Effector CD8-positive, alpha-beta T cell (primary cell): ENCODE results near the gene MIER2.
"Not testable (repeated sequence)": the region's sequence is repeated elsewhere in the genome, so short reads cannot be mapped to it uniquely, and the experiment has no call there.

Experiments used
- DNase-seq: peaks from one replicate; lab custom pipeline; 2025; lab: John Stamatoyannopoulos, UW

Gene MIER2

GRCh38 chr19:283395-283794 lies 61.2 kb downstream of the MIER2 start:
- DNase-seq, result no peak

GRCh38 chr19:282501-282900 lies 62.1 kb downstream of the MIER2 start:
- no peak for DNase-seq

- no peak for DNase-seq
These were observed 62.6 kb downstream of the MIER2 start for GRCh38 chr19:281992-282391.

GRCh38 chr19:281156-281853 lies 63.3 kb downstream of the MIER2 start:
- no peak for DNase-seq

GRCh38 chr19:280541-281009 lies 64.0 kb downstream of the MIER2 start:
- no peak for DNase-seq

- no peak for DNase-seq
These were observed 64.9 kb downstream of the MIER2 start for GRCh38 chr19:279656-280055.

- DNase-seq, result no peak
These were observed 65.4 kb downstream of the MIER2 start for GRCh38 chr19:279231-279630.

- DNase-seq, result no peak
These were observed 66.9 kb downstream of the MIER2 start for GRCh38 chr19:277581-278165.

GRCh38 chr19:277131-277530 lies 67.5 kb downstream of the MIER2 start:
- no peak for DNase-seq

- no peak for DNase-seq
These were observed 68.5 kb downstream of the MIER2 start for GRCh38 chr19:275958-276646.

GRCh38 chr19:275000-275399 lies 69.6 kb downstream of the MIER2 start:
- DNase-seq, result no peak

- DNase-seq, result no peak
These were observed 71.2 kb downstream of the MIER2 start for GRCh38 chr19:273393-273792.

- DNase-seq, result no peak
These were observed 72.7 kb downstream of the MIER2 start for GRCh38 chr19:271856-272255.

GRCh38 chr19:270766-271318 lies 73.8 kb downstream of the MIER2 start:
- DNase-seq, result not testable (repeated sequence)

- no peak for DNase-seq
These were observed 75.4 kb downstream of the MIER2 start for GRCh38 chr19:269241-269640.

- no peak for DNase-seq
These were observed 82.5 kb downstream of the MIER2 start for GRCh38 chr19:262125-262524.

- not testable (repeated sequence) for DNase-seq
These were observed 87.8 kb downstream of the MIER2 start for GRCh38 chr19:256804-257203.
